GM21737 (cell line): Measurements from ENCODE around the gene SLC7A11.
"Not testable (repeated sequence)": the region's sequence is repeated elsewhere in the genome, so short reads cannot be mapped to it uniquely, and the experiment has no call there.

Experiments used
- ATAC-seq: cut with Tn5 transposase; IDR thresholded peaks from one replicate; pipeline ENCODE4 v1.9.1; 2021; ENCODE audit warnings: mild to moderate bottlenecking, moderate library complexity; ENCODE audit not compliant: unreplicated experiment

SLC7A11 gene

DNA sequence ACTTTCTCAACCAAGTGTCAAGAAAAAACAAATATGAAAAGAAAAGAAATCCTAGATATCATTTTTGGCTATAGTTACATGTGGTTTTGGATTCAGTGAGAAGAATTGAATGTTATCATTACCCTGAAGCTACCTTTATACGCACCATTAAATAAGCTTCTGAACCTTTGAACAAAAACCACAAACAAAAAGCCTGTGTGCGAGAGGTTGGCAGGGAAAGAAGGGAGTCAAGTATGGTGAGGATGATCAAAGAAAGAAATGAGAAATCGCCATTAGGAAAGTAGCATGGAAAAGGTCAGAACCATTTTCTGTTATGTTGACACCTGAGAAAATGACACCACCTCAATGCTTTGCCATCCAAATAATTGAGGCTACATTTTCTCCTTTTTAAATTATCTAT, 1.2 kb upstream of the SLC7A11 start:
- ATAC-seq = no peak

DNA sequence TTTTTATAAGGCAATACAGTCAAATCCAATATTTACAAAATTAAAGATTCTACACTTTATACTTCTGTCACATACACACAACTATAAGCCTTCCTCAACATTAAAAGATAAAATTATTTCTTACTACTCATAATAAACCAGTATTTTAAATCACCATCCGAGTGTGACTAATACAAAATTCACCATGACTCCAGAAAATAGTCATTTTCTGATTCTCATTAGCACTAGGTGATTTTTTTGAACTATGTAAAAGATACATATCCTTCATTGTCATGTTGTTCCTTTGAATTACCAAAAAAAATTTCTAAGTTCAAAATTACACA, 646 bp upstream of the SLC7A11 start:
- no peak for ATAC-seq

DNA sequence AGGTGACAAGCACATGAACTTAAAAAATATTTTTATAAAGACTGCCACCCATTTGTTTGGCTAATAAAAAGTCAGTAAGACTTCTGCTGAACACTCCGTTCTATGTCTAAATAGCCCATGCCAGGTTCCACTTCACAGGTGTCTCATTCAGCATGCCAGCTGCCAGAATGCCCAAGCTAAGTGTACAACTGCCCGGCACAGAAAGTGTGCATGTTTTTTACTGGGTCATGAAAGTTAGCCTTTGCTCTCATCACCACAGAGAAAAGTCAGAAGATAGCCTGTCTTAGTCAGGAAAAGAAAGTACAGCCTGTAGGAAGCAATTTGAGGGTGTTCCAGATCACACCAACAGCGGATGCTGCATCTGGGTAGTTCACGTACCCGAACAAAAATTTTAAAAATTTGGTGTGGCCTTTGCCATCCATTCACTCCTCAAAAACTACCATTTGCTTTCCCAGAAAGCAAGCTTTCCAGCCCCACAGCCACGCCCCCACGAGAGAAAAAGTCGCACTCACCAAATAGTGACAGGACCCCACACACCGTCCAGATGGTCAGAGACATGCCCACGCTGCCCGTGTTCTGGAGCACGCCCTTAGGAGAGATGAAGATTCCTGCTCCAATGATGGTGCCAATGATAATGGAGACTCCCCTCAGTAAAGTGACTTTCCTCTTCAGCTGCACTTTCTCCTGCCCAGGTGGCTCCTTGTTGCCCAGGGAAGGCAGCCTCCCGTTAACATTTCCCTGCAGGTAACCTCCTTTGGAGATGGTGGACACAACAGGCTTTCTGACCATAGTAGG, 671 bp downstream of the SLC7A11 start:
- ATAC-seq = peak; percentile 6

DNA sequence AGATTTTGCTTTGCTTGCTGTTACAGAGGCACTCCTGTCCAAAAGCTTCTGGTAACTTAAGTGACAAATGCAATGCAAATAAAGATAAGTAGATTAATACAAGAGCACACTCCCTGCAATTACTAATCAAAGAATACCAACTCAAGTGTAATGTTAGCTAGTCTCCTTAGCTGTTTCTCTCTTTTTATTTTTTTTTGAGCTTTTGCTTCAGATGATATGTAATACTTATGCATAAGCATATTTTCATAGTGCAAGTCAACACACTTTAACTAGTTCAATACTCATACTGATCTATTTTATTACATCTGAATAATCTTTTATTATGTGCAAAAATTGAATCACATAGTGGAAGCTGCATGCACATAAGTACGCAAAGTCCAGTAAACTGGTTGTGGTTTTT, 2.7 kb downstream of the SLC7A11 start:
- ATAC-seq = no peak

DNA sequence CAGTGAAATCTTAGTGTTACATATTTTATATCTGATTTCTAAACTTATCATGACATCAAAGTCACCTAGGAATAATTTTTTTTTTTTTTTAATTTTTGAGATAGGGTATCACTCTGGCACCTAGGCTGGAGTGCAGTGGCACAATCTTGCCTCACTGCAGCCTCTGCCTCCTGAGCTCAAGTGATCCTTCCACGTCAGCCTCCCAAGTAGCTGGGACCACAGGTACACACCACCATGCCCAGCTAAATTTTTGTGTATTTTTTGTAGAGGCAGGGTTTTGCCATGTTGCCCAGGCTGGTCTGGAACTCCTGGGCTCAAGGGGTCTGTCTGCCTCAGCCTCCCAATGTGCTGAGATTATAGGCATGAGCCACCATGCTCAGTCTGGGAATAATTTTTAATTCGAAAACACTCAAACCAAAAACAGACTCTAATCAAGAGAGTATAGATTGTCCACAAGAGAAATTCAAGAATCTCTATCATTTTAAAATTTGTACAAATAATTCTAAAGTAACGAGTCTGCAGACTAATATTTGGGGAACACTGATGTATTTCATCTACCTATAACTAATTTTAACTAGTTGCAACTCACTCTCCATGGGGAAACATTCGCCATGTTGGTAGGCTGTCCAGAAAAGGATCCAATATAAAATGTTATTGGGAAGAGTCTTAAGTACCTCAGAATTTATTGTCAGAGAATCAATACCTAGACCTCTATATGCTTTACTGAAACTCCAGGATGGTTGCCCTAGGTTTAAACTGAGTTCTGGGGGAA, 3.4 kb downstream of the SLC7A11 start:
- ATAC-seq = no peak

DNA sequence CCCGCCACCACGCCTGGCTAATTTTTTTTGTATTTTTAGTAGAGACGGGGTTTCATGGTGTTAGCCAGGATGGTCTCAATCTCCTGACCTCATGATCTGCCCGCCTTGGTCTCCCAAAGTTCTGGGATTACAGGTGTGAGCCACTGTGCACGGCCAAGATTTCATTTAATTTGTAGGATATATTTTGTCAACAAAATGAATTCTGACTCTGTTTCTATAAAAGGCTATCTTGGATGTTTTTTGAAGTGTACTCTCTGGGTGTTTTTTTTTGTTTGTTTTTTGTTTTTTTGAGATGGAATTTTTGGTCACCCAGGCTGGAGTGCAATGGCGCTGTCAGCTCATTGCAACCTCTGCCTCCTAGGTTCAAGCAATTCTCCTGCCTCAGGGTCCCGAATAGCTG, 5.0 kb downstream of the SLC7A11 start:
- not testable (repeated sequence) for ATAC-seq

DNA sequence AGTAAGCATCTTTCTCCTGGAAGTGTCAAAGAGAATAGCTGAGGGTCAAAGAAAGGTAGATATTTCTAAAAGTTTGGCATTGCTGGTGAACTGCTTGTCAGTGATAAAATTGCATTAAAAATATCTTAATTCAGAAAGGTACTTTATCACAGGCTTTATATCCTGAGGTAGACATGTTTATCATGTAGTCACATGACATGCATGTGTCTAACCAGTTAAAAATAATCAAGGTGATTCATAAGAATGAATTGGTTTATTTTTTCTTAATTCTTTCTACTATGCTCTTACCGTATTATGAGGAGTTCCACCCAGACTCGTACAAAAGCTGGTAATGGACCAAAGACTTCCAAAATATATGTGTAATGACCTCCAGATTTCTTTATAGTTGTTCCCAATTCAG, 6.1 kb downstream of the SLC7A11 start:
- no peak for ATAC-seq

DNA sequence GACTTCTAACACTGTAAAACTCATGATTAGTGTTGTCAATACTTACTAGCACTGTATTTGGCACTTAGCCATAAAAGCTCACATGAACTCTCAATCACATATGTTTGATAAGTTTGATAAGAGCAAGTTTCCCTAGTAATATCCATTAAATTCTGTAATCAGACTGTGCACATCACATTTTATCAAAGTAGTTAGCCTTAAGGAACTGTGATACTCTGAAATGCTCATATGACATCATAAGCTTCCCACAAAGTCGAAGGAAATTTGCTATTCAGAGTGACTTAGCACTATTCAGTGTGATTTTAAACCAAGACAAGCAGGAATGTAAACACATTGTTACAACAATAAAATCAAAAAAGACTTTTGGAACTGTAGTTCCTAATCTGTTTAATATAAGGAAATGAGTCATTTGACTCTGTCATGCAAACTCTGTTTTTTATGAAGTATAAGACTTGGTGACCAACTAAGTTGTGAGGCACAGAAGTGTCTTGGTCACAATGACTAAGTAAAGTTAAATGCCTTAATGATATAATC, 6.7 kb downstream of the SLC7A11 start:
- no peak for ATAC-seq

DNA sequence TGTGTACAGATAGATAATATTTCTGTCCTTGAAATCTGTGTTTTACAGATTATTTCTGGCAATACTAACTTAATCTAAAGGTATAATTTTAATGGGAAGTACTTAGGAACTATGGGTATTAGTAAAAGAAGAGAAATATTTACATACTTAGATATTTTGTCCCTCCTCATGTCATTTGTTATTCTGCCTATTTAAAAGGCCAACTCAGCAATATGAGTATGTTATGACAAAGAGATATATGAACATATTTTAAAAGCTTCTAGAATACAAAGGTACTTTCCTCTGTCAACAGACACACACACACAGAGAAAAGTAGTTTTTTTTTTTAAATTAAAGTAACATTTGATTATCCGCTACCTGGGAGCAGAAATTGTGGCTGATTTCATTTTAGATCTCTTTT, 7.9 kb downstream of the SLC7A11 start:
- no peak for ATAC-seq

DNA sequence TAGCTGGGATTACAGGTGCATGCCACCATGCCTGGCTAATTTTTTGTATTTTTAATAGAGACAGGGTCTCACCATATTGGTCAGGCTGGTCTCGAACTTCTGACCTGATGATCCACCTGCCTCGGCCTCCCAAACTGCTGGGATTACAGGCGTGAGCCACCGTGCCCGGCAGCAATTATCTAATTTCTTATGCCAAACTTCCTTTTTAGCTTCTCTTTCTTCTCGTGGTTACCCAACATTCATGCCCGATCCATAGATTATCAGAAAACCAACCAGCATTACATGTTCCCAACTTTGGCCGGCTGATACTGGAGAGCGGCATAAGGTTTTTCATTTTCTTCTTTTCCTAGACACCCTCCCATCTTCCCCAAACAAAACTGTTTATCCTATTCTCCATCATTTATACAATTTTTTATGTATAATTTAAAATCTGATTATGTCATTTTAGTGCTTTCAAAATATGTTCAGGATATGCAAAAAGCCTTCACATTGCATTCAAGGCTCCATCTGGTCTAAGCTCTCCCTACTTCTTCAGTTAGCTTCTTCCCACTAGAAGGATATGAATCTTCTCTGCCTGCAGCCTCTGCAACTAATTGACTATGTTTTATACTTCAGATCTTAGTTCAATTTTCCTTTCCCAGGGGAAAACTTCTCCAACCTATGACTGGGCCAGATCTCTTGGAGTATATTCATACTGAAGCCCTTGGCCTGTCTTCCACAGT, 8.7 kb downstream of the SLC7A11 start:
- no peak for ATAC-seq

DNA sequence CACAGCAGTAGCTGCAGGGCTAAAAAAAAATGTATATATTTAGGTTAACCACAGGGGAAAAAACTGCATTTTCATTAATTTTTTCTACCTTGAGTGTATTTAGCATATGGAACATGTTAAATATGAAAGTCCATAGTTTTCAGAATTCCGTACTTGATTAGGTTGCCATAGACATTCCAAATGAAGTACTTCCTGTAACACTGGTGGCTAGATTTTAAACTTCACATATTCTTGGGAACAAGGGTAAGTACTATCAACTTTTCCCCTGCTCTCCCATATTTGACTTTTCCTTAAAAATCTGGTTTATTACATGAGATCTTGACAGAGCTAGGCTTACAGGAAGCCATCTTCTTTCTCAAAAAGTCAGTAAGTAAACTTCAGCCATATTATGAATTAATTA, 9.8 kb downstream of the SLC7A11 start:
- ATAC-seq = no peak

DNA sequence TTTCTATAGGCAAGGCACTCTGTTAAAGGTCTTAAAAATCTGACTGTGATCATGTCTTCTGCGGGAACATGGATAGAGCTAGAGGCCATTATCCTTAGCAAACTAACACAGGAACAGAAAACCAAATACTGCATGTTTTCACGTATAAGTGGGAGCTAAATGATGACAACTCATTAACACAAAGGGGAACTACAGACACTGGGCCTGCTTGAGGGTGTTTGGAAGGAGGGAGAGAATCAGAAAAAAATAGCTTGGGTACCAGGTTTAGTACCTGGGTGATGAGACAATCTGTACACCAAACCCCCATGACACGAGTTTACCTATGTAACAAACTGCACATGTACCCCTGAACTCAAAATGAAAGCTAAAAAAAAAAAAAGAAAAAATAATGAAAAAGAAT, 12.1 kb downstream of the SLC7A11 start:
- ATAC-seq = no peak

DNA sequence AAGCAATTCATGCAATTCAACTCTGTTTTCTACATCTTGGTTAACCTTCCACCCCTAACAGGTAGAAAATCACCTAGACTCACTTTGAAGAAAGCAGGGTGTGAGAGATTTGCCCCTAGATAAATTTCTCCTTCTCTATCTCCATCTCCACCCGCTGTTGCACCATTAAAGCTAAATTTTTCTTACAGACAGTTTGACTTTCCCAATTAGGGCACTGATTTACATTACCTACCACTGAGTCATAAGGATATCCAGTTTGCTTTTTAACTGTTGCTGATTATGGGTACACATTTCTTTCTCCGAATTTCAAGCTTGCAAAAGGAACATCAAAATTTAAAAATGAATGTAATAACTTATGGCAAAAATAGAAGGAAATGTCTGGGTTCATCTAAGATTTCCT, 13.0 kb downstream of the SLC7A11 start:
- ATAC-seq = no peak

DNA sequence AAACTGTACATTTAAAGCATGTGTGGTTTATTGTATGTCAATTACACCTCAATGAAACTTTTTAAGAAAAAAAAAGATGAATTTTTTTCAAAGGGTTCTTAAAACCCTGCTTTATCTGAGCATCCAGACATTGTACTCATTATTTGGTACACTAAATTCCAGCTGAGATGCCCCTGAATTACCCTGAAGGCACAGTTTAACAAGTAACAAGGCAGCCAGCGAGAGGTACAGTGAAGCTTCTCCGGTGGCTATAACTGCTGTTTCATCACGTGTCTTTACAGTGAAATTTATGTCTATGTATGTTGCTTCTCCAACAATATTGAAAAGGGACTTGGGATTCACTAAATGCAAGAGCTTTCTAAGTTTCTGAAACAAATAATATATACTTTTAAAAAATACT, 15.8 kb downstream of the SLC7A11 start:
- no peak for ATAC-seq

DNA sequence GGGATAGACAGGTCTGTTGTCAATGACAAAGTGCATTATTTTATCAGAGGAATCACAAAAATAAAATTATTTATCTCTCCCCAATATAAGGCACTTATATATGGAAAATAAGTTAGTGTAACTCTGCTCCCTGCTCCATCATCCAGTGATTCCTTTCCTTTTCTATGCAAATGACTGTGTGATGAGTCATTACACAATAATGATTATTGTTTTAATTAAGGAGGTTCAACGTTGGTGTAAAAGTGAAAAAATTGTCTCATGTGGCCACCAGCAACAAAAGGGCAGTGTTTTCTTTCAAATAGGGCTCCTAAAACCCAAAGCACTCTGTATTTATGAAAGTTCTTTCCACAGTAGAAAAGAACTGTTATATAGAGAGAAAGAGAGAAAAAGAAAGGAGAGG, 16.7 kb downstream of the SLC7A11 start:
- ATAC-seq = no peak

DNA sequence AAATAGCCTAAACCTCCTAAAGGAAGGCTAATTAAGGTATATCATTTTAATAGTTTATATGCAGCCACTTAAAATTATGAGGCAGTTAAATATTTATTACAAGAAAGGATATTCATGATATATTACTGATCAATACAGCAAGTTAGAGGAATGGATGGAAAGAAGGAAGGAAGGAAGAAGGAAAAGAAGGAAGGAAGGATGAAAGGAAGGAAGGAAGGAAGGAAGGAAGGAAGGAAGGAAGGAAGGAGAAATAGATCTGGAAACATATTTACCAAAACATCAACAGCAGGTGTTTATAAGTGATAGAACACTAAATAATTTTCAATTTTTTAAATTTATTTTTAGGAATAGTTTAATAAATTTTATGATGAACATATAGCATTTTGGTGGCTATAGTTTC, 17.5 kb downstream of the SLC7A11 start:
- no peak for ATAC-seq

DNA sequence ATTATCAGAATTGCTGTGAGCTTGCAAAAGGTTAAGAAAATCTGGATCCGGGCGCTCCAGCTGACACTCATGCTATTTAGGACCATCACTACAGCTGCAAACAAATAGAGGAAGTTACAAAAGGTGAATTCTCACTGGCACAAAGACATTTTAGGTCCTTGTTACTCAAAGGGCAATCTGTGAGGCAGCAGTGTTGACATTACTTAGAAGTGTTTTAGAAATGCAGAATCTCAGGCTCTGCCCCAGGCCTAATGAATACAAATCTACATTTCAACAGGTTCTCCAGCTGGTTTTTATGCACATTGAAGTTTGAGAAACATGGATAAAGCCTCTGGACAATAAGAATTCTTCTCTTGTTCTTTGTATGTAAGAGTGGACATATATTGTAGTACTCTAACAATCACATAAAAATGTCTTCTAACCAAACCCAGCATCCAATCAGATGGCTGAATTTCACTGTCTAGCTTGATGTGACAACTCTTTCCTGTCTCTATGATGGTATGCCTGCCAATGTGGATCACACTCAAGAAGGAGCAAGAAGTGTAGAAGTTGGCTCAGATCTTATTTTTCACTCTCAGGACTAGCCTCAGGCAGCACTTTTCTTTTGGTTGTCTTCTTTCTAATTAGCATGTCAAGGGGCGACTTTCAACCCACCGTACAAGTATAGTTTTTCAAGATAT, 18.8 kb downstream of the SLC7A11 start:
- no peak for ATAC-seq

DNA sequence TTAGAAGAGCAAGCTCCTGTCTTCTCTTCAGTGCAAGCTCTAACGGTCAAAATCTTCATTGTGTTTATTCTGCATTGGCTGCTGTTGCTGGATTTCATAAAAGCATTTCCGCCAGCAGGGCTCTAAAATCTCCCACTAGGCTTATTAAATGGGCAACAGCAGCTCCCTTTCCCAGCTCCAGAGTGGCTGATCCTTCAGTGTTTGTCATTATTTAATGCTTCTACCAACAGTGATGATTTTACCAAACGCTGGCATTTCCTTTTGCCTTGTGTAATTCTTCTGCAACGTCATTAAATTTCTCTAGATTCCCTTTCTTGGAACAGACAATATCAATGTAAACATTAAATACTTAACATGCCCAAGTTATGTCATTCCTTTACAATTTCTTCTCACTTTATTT, 20.1 kb downstream of the SLC7A11 start:
- ATAC-seq = no peak

DNA sequence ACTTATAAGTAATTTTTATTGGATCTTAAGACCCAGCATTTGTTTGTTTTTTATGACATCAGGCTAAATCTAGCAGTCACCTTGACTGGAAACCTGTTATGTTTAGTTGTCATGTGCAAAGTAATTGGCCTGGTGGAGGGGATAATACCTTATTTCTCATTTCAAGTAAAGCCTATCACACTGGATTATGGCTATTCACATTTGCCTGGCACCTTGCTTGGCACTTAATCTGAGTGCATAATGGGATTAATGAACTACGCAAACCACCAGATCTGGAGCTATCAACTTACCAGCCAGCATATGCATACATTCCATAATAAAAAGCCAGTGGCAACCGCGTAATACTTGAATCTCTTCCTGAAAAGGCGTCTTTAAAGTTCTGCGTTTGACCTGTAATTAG, 23.2 kb downstream of the SLC7A11 start:
- ATAC-seq = no peak

DNA sequence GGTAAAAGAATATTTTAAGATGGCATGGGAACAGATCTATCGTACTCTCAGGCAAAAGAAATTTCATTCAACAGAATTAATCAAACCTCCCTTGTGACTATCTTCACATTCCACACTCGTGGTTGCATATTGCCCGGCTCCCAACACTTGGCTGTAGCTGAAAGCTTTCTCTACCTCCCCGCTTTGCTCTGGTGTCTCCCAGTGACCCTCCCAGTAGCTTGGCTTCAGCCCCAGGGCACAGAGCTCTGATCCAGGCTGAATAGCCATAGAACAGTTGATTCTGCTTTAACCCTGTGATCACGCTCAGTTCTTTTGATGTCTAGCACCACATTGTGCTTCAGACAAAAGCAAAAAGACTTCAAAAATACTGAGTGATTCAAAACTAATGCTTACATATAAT, 24.6 kb downstream of the SLC7A11 start:
- no peak for ATAC-seq

DNA sequence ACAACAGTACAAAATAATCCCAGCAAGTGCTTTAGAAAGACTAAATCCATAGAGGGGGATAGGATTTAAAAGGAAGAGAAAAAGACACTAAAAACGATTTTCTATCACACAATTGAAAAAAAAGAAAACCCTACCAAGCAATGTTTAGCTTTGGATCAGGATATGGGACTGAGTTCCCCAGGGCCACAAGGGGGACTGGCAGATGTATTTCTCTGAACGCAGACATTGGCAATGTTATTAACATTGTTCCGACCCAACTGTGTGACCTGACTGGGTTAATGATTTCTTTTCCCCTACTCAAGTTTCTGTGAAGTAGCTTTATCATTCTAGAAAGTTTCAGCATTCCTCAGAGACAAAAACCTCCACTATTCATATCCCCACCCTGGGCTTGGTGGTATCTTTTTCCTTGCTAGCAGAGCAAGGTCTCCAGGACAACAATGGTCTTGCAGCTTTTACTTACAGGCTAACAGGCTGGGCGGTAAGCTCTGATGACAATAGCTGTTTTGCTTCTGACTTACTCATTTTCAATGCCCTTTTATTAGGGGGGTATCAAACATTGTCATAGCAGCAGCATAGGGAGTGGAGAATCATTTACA, 25.8 kb downstream of the SLC7A11 start:
- ATAC-seq = no peak
